ENCODE results near the gene GOLGA8M. TPM values are rescaled to one million over a fixed set of nuclear protein-coding genes. Genes with fewer than 3 reads are reported as not detected.
"Not testable (repeated sequence)": the region's sequence is repeated elsewhere in the genome, so short reads cannot be mapped to it uniquely, and the experiment has no call there.

Gene GOLGA8M
- total and polyA plus RNA-seq, 5 donors: 0.91 to 4.0 (median 3.0) TPM

DNA sequence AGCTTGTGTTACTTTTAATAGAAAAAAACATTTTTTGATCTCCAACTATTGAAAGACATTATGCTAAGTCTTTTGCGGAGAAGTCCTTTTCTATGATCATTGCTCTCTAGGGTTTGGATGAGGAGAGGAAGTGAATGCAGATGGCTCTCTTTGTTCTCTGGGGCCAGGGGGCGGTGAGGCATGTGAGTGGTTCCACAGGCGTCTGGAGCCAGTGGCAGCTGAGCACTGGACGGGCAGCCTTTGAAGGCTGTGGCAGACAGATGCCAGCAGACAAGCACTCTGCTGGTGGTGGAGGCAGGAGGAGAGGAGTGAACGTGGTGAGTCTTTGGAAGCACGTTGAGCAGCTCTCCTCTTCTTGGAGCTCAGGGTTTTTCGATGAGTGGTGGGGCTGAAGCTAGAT lies 51.5 kb downstream of the GOLGA8M start:
- H3K9me3 ChIP-seq (ENCODE audit: control insufficient read depth, low read length); H3K4me3 ChIP-seq (ENCODE audit: low read length); H3K27ac ChIP-seq (ENCODE audit: low read length); H3K27me3 ChIP-seq (ENCODE audit: control insufficient read depth, insufficient read depth); intact Hi-C loops (cut with DNase I); H3K4me1 ChIP-seq (ENCODE audit: control insufficient read depth, insufficient read depth, low read length); DNase-seq: not testable (repeated sequence)
- peak; percentile 28 to 38 for ATAC-seq
- WGBS: no CpG with 5 or more reads among the region's 7 CpGs

DNA sequence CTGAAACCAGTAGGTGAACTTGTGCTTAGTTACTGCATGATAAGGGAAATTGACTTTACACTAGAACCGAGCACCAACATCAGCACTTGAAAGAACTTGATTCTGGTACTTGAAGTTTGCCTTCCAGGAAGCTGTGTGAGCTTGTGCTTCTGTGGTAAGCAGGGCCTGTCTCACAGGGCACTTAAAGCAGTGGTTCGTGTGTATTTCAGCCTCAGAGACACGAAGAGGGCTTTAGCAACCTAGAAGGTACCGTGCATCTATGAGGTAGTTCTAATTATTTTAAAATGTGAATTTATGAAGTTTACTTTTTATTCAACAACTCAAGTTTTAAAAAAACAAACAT lies 56.2 kb downstream of the GOLGA8M start:
- H3K27ac ChIP-seq (ENCODE audit: low read length); DNase-seq; ATAC-seq; H3K4me1 ChIP-seq (ENCODE audit: control insufficient read depth, insufficient read depth, low read length); H3K9me3 ChIP-seq (ENCODE audit: control insufficient read depth, low read length); H3K4me3 ChIP-seq (ENCODE audit: low read length); H3K27me3 ChIP-seq (ENCODE audit: control insufficient read depth, insufficient read depth); intact Hi-C loops (cut with DNase I): not testable (repeated sequence)
- no CpG with 5 or more reads among the region's 4 CpGs for WGBS

DNA sequence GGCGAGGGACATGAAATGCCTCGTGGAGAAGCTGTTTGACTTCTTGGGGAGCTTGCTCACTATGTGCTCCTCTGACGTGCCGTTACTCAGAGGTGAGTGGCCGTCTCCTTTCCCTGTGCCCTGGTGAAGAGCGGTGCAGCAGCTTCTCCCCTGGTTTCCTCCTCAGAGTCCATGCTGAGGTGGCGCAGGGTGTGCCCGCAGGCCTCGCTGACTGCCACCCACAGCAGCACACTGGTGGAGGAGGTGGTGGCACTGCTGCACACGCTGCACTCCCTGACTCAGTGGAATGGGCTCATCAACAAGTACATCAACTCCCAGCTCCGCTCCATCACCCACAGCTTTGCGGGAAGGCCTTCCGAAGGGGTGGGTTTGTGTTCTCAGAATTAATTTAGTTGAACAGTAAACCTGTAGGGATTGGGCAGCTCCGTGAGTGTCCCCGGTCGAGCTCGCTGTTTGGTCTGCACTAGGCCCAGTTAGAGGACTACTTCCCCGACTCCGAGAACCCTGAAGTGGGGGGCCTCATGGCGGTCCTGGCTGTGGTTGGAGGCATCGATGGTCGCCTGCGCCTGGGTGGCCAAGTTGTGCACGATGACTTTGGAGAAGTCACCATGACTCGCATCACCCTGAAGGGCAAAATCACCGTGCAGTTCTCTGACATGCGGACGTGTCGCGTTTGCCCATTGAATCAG lies 56.7 kb downstream of the GOLGA8M start:
- WGBS: 97% methylated on average over 24 of the region's 30 CpGs
- not testable (repeated sequence) for ATAC-seq; H3K27me3 ChIP-seq (ENCODE audit: control insufficient read depth, insufficient read depth)

DNA sequence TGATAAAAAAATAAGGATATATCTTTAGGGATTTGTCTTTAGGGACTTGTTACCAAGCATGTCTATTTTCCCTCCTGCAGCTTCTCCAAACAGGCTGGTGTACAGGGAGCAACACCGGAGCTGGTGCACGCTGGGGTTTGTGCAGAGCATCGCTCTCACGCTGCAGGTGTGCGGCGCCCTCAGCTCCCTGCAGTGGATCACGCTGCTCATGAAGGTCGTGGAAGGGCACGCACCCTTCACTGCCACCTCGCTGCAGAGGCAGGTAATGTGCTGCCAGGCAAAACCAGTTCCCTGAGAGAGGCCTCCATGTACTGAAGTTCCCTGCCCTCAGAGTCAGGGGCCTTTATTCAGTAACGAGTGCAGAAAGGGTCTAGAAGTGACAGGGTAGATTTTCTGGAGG lies 58.0 kb downstream of the GOLGA8M start:
- H3K27ac ChIP-seq (ENCODE audit: low read length); H3K9me3 ChIP-seq (ENCODE audit: control insufficient read depth, low read length); intact Hi-C loops (cut with DNase I); H3K4me1 ChIP-seq (ENCODE audit: control insufficient read depth, insufficient read depth, low read length); H3K4me3 ChIP-seq (ENCODE audit: low read length); ATAC-seq; DNase-seq; H3K27me3 ChIP-seq (ENCODE audit: control insufficient read depth, insufficient read depth): not testable (repeated sequence)
- 81% methylated on average over 4 of the region's 11 CpGs for WGBS

More for the DNA sequence above, 56.7 kb downstream of the GOLGA8M start:
- H3K4me3 ChIP-seq (ENCODE audit: low read length); intact Hi-C loops (cut with DNase I); H3K4me1 ChIP-seq (ENCODE audit: control insufficient read depth, insufficient read depth, low read length); H3K27ac ChIP-seq (ENCODE audit: low read length); H3K9me3 ChIP-seq (ENCODE audit: control insufficient read depth, low read length): not testable (repeated sequence)
- peak in 1 of 3 donors; percentile 32 for DNase-seq

DNA sequence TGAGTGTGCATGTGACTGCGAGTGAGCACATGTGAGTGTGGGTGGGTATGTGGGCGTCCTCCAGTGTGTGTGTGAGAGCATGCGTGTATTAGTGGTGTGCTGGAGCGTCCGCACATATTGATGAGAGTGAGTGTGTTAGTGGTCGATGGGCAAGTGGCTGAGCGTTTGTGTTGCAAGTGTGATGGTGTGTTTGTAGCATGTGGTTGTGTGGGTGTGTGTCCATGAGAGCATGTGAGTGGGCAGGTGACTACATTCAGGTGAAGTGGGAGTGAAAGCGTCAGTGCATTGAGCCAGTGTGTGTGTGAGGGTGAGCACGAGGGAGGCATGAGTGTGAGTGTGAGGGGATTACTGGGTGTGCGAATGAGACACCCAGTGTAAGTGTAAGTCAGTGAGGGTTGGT lies 59.7 kb downstream of the GOLGA8M start:
- H3K4me3 ChIP-seq (ENCODE audit: low read length); ATAC-seq; intact Hi-C loops (cut with DNase I); H3K27me3 ChIP-seq (ENCODE audit: control insufficient read depth, insufficient read depth); H3K27ac ChIP-seq (ENCODE audit: low read length); H3K9me3 ChIP-seq (ENCODE audit: control insufficient read depth, low read length); H3K4me1 ChIP-seq (ENCODE audit: control insufficient read depth, insufficient read depth, low read length): not testable (repeated sequence)
- 98% methylated on average over 10 of the region's 10 CpGs for WGBS
- peak in 1 of 3 donors; percentile 4 for DNase-seq

Other genes starting within 250 kb of the GOLGA8M start
- gene GOLGA8G, start 179.4 kb downstream of the GOLGA8M start, total RNA-seq: not detected
- gene GOLGA8G, start 179.4 kb downstream of the GOLGA8M start, polyA plus RNA-seq: not detected
- not detected for gene GOLGA6L25, start 158.9 kb downstream of the GOLGA8M start, total RNA-seq
- gene GOLGA6L25, start 158.9 kb downstream of the GOLGA8M start, polyA plus RNA-seq: not detected
- gene GOLGA6L7, start 136.2 kb upstream of the GOLGA8M start, total RNA-seq: not detected
- not detected for gene GOLGA6L7, start 136.2 kb upstream of the GOLGA8M start, polyA plus RNA-seq
- gene APBA2, start 173.6 kb upstream of the GOLGA8M start, total RNA-seq: under 1 TPM; 0.17 to 0.95 (median 0.50) TPM
- 0.38 TPM for gene APBA2, start 173.6 kb upstream of the GOLGA8M start, polyA plus RNA-seq

All from right cardiac atrium (tissue), 5 donors.